GM20431 (cell line): Measurements from ENCODE around the gene HDGFL2.

Source experiments
- in situ Hi-C: fragments of 300-500 bp; cut with MseI, MboI; formaldehyde crosslinking; loops from one replicate; pipeline ENCODE4 v1.15.0; 2020; ENCODE audit warnings: low sequenced_read_pairs; ENCODE audit not compliant: unreplicated experiment

HDGFL2 gene

GRCh38 chr19:4444765-4445741 is 27.0 kb upstream of the HDGFL2 start:
- in situ Hi-C loops, result no loop called here

- in situ Hi-C loops, result no loop called here
These were observed 26.0 kb upstream of the HDGFL2 start for GRCh38 chr19:4445963-4446703.

- in situ Hi-C loops, result no loop called here
These were observed 25.3 kb upstream of the HDGFL2 start for GRCh38 chr19:4446704-4447200.

GRCh38 chr19:4447327-4448146 is 24.6 kb upstream of the HDGFL2 start:
- in situ Hi-C loops, result no loop called here

GRCh38 chr19:4448147-4448985 is 23.7 kb upstream of the HDGFL2 start:
- in situ Hi-C loops, result no loop called here

- in situ Hi-C loops, result no loop called here
These were observed 23.0 kb upstream of the HDGFL2 start for GRCh38 chr19:4449022-4449638.

- in situ Hi-C loops, result no loop called here
These were observed 22.5 kb upstream of the HDGFL2 start for GRCh38 chr19:4449639-4450028.

- in situ Hi-C loops, result no loop called here
These were observed 19.7 kb upstream of the HDGFL2 start for GRCh38 chr19:4452230-4452990.

- in situ Hi-C loops, result no loop called here
These were observed 18.6 kb upstream of the HDGFL2 start for GRCh38 chr19:4453232-4454179.

GRCh38 chr19:4454747-4455718 is 17.1 kb upstream of the HDGFL2 start:
- in situ Hi-C loops, result no loop called here

GRCh38 chr19:4455719-4456475 is 16.2 kb upstream of the HDGFL2 start:
- in situ Hi-C loops, result no loop called here

- in situ Hi-C loops, result no loop called here
These were observed 15.6 kb upstream of the HDGFL2 start for GRCh38 chr19:4456476-4456842.

- in situ Hi-C loops, result no loop called here
These were observed 15.0 kb upstream of the HDGFL2 start for GRCh38 chr19:4456843-4457653.

GRCh38 chr19:4457654-4458395 is 14.3 kb upstream of the HDGFL2 start, which contains the start of gene UBXN6:
Gene UBXN6 (minus strand): TSS chr19:4457794. CDS start chr19:4457697, 97 bp downstream.
- in situ Hi-C loops, result no loop called here
